ENCODE measurements around the gene LYSMD1.

Gene LYSMD1

GRCh38 chr1:151144474-151145303 lies 21.0 kb downstream of the LYSMD1 start:
- intact Hi-C loops (cut with DNase I), result loop anchor here (10.0 kb wide), 1 partner anchor 70 kb away; the partner anchor contains the start of gene GABPB2

GRCh38 chr1:151143986-151144385 lies 21.7 kb downstream of the LYSMD1 start:
- DNase-seq, result peak in 1 of 10 donors; percentile 19
- intact Hi-C loops (cut with DNase I), result loop anchor here (10.0 kb wide), 1 partner anchor 69 kb away; the partner anchor contains the start of gene GABPB2

More at GRCh38 chr1:151144474-151145303, 21.0 kb downstream of the LYSMD1 start:
- DNase-seq, result peak in 1 of 10 donors; percentile 25

- intact Hi-C loops (cut with DNase I), result loop anchor here (10.0 kb wide), 1 partner anchor 68 kb away; the partner anchor contains the start of gene GABPB2
- DNase-seq, result no peak
Observed at GRCh38 chr1:151143057-151143435, 22.7 kb downstream of the LYSMD1 start.

GRCh38 chr1:151142411-151143056 lies 23.2 kb downstream of the LYSMD1 start:
- intact Hi-C loops (cut with DNase I), result loop anchor here (10.0 kb wide), 1 partner anchor 68 kb away; the partner anchor contains the start of gene GABPB2
- DNase-seq, result no peak

GRCh38 chr1:151137789-151138188 lies 27.9 kb downstream of the LYSMD1 start:
- intact Hi-C loops (cut with DNase I), result no loop called here
- DNase-seq, result no peak

- DNase-seq, result peak in 1 of 10 donors; percentile 41
- intact Hi-C loops (cut with DNase I), result no loop called here
Observed at GRCh38 chr1:151135433-151136385, 30.0 kb downstream of the LYSMD1 start.

- peak in 1 of 10 donors; percentile 62 for DNase-seq
- intact Hi-C loops (cut with DNase I), result no loop called here
Observed at GRCh38 chr1:151134991-151135390, 30.7 kb downstream of the LYSMD1 start.

GRCh38 chr1:151134396-151134795 lies 31.3 kb downstream of the LYSMD1 start:
- intact Hi-C loops (cut with DNase I), result no loop called here
- DNase-seq, result peak in 1 of 10 donors; percentile 32

- intact Hi-C loops (cut with DNase I), result no loop called here
Observed at GRCh38 chr1:151133018-151133806, 32.5 kb downstream of the LYSMD1 start.

GRCh38 chr1:151132335-151133017 lies 33.2 kb downstream of the LYSMD1 start:
- DNase-seq, result peak in 1 of 10 donors; percentile 66
- intact Hi-C loops (cut with DNase I), result no loop called here

More at GRCh38 chr1:151133018-151133806, 32.5 kb downstream of the LYSMD1 start:
- peak in 1 of 10 donors; percentile 80 for DNase-seq

GRCh38 chr1:151131701-151132334 lies 33.9 kb downstream of the LYSMD1 start:
- peak in 5 of 10 donors; percentile 25 to 89 (median 28) for DNase-seq
- intact Hi-C loops (cut with DNase I), result no loop called here

GRCh38 chr1:151130987-151131586 lies 34.6 kb downstream of the LYSMD1 start:
- intact Hi-C loops (cut with DNase I), result no loop called here

GRCh38 chr1:151128800-151129199 lies 36.9 kb downstream of the LYSMD1 start:
- DNase-seq, result no peak
- intact Hi-C loops (cut with DNase I), result no loop called here

More at GRCh38 chr1:151130987-151131586, 34.6 kb downstream of the LYSMD1 start:
- peak; percentile 47 to 97 (median 86) for DNase-seq

GRCh38 chr1:151124763-151125403 lies 40.8 kb downstream of the LYSMD1 start:
- DNase-seq, result no peak
- intact Hi-C loops (cut with DNase I), result no loop called here

- intact Hi-C loops (cut with DNase I), result no loop called here
- DNase-seq, result no peak
Observed at GRCh38 chr1:151113877-151114276, 51.8 kb downstream of the LYSMD1 start.

All from posterior cingulate gyrus (tissue), 11 donors.